ENCODE results near the gene EPHB4.

- TF ChIP-seq CTCF (IDR thresholded peaks at IDR 0.05), result no peak
- no peak for TF ChIP-seq POLR2A (IDR thresholded peaks at IDR 0.05)
Measured at GRCh38 chr7:100854146-100854895, 27.0 kb upstream of the EPHB4 start.

Measured in ovary (tissue), 3 donors.